ENCODE data around the gene SLC52A1. TPM values are rescaled to one million over a fixed set of nuclear protein-coding genes. Genes with fewer than 3 reads are reported as not detected.
A peak's percentile ranks its signal among the peaks of the same experiment; 100 is the strongest.
"Not testable (repeated sequence)": the region's sequence is repeated elsewhere in the genome, so short reads cannot be mapped to it uniquely, and the experiment has no call there.

SLC52A1 gene
- total RNA-seq, 1 experiment from 2014 or later: 0.16 TPM

DNA sequence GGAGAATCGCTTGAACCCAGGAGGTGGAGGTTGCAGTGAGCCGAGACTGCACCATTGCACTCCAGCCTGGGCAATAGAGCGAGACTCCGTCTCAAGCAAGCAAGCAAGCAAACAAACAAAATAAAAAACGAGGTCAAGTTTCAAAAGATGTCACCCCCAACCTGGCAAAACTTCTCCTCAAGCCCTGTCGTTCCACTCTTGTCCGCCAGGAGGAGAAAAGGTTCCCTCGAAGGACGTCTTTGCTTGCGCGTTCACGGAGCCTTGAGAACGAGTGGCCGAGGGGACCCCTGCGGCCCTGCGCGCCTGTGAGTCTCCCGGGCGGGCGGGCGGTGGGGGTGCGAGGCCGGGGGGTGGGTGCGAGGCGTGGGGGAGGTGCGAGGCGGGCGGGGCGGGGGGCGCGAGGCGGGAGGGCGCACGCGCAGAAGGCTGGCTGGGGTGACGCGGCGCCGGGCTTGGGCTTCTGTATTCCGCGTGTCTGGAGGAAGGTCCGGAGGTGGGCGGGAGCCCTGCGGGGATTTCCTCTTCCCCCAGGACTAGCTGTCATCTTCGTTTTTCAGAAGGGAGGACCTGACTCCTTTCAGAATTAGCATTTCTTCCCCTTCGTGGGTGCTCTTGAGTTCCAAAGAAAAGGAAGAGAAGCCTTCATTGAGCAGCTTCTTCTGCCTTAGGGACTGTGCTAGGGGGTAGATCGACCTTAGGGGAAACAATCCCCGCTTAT, 3.7 kb downstream of the SLC52A1 start:
- DNase-seq (ENCODE audit: low spot score): peak; percentile 66

DNA sequence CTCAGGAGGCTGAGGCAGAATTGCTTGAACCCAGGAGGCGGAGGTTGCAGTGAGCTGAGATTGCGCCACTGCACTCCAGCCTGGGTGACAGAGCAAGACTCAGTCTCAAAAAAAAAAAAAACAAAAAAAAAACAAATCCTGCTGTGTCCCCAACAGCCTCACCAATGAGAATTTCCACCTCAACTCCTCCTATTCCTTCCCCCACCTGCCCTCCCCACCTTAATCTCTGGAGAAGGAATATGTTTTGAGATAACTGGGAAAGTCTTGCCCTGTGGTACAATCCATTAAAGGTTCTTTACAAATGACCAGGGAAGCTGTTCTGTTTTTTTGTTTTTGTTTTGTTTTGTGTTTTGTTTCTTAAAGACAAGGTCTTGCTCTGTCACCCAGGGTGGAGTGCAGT, 5.1 kb downstream of the SLC52A1 start:
- DNase-seq (ENCODE audit: low spot score): not testable (repeated sequence)

DNA sequence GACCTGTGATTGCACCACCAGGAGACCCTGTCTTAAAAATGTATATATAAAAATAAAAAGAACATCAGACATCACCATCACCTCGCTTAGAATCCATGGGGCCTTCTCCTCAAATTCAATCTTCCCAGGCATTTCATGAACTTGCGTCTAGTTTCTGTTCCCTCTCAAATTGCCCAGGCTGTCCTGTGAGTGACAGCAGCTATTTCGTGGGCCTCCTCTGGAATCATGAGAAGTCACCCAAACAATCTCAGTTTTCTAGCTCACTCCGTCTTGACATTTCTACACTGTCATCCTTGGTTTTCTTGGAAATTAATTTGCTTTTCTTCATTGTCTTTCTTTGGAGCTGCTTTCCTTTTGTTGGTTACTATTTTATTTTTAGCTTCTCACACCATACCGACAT, 7.3 kb downstream of the SLC52A1 start:
- no peak for DNase-seq (ENCODE audit: low spot score)

DNA sequence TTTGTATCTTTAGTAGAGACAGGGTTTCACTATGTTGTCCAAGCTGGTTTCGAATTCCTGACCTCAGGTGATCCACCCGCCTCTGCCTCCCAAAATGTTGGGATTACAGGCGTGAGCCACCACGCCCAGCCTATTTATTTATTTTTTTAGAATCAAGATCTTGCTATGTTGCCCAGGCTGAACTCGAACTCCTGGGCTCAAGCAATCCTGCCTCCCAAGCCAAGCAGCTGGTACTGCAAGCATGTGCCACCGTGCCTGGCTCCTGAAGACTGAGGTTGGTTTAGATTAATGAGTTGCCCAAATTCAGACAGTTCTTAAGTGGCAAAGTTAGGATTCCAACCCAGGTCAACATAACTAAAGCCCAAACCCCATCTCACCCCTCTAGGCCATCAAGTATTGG, 7.9 kb downstream of the SLC52A1 start:
- no peak for DNase-seq (ENCODE audit: low spot score)

DNA sequence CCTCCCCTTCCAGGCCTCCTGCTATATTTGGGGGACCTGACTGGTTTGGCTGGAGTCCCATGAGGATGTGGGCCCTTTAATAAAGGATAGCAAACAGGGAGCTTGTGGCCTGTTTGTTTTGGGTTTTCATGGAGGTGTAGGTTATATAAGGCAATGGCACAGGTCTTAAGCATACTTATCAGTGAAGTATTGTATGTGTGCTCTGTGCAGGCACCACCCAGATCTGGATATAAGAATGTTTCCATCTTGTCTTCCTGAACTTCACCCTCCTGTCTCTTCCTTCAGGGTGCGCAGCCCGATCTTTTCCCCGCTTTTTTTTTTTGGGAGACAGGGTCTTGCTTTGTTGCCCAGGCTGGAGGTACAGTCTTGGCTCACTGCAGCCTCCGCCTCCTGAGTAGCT, 10.6 kb downstream of the SLC52A1 start:
- DNase-seq (ENCODE audit: low spot score): no peak

DNA sequence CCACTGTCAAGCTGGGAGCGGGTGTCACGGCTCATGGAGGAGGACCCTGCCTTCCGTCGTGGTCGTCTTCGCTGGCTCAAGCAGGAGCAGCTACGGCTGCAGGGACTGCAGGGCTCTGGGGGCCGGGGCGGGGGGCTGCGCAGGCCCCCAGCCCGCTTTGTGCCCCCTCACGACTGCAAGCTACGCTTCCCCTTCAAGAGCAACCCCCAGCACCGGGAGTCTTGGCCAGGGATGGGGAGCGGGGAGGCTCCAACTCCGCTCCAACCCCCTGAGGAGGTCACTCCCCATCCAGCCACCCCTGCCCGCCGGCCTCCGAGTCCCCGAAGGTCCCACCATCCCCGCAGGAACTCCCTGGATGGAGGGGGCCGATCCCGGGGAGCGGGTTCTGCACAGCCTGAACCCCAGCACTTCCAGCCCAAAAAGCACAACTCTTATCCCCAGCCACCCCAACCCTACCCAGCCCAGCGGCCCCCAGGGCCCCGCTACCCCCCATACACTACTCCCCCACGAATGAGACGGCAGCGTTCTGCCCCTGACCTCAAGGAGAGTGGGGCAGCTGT, 11.6 kb downstream of the SLC52A1 start:
- no peak for DNase-seq (ENCODE audit: low spot score)

DNA sequence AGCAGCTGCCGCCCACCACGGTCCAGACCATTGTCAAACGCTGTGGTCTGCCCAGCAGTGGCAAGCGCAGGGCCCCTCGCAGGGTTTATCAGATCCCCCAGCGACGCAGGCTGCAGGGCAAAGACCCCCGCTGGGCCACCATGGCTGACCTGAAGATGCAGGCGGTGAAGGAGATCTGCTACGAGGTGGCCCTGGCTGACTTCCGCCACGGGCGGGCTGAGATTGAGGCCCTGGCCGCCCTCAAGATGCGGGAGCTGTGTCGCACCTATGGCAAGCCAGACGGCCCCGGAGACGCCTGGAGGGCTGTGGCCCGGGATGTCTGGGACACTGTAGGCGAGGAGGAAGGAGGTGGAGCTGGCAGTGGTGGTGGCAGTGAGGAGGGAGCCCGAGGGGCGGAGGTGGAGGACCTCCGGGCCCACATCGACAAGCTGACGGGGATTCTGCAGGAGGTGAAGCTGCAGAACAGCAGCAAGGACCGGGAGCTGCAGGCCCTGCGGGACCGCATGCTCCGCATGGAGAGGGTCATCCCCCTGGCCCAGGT, 13.0 kb downstream of the SLC52A1 start:
- no peak for DNase-seq (ENCODE audit: low spot score)

DNA sequence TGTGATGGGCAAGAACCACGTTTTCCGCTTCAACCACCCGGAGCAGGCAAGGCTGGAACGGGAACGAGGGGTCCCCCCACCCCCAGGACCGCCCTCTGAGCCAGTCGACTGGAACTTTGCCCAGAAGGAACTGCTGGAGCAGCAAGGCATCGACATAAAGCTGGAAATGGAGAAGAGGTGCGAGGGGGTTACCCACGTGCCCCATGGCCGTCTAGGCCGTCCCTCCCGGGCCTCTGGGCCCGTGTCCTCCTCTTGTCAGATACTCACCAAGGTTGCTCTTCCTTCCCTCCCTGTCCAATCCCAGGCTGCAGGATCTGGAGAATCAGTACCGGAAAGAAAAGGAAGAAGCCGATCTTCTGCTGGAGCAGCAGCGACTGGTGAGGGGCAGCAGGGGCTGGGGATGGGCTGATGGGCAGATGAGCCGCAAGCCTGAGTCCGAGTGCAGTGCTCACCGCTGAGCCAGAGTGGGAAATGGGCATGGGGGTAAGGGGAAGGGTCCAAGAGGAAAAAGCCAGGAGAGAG, 14.7 kb downstream of the SLC52A1 start:
- DNase-seq (ENCODE audit: low spot score): no peak

DNA sequence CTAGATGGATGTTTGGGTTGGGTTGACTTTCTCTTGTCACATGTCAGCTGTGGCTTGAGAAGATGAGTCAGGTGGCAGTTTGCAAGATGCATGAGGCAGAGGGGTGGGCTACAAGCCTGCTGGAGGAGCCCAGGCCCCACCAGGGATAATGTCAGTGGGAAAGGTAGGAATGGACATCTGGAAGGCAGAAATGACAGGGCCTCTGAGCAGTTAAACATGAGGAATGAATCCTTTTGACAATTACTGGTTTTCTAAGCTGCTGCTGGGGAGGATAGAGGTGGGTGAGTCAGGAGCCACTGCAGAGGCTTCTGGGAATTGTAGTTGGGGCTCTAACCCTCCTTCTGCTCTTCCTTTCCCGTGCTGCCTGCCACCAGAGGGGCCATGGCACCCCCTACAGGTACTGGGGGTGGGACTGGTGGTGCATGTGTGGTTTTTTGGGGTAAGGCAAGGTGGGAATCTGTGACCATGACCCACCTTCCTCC, 15.7 kb downstream of the SLC52A1 start:
- no peak for DNase-seq (ENCODE audit: low spot score)

DNA sequence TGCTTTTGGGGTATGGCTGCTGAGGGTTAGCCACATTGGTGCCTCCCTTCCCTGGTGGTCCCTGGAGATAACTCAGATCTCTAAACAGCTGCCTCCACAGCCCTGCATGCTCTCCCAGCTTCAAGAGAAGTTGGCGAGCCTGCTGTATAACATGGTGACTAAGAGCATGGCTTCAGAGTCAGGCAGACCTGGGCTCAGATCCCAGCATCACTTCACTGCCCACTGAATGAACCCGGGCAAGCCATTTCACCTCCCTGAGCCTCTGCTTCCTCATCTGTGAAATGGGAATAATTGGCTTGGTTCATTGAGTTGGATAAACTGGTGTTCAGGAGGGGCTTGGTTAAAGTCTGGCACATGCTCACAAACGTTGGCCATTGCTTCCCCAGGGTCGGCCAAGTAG, 20.9 kb downstream of the SLC52A1 start:
- DNase-seq (ENCODE audit: low spot score): no peak

DNA sequence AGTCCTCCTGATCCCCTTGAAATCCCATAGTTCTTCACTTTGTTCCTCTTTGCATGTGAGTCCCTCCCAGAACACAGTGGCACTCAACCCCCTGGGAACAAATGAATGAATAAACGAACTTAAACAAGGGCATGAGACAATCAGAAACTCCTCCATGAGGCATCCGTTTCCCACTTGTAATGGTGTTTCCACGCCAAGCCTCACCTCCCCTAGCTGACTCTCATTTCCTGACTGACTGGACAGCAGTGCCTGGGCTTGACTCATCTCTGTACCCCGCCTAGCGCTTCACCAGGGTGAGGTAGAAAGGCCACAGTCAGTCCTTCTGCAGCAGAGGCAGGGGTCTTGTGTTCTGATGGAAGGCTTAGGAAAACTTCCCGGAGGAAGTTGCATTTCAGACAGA, 23.3 kb downstream of the SLC52A1 start:
- peak; percentile 64 for DNase-seq (ENCODE audit: low spot score)

DNA sequence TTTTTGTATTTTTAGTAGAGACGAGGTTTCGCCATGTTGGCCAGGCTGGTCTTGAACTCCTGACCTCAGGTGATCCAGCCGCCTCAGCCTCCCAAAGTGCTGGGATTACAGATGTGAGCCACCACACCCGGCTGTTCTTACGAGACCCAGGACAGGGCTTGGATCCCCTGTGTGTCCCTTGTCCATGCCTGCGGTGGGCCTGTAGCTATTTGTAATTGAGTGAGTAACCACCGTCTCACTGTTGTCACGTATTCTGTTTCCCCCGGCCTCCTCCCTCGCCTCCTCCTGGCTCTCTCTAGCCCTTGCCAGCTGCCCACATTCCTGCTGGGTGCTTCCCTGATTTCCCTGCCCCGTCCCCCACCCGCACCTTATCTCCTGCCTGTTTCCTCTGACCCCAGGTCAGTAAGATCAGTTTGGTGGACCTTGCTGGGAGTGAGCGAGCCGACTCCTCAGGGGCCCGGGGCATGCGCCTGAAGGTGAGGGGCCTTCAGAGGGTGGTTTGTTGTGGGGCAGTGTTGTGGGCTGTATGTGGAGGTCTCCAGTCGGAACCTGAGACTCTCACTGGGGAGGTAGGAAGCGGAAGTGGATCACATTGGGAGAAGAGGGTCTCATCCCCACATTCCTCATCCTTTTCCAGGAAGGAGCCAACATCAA, 31.9 kb downstream of the SLC52A1 start:
- no peak for DNase-seq (ENCODE audit: low spot score)

DNA sequence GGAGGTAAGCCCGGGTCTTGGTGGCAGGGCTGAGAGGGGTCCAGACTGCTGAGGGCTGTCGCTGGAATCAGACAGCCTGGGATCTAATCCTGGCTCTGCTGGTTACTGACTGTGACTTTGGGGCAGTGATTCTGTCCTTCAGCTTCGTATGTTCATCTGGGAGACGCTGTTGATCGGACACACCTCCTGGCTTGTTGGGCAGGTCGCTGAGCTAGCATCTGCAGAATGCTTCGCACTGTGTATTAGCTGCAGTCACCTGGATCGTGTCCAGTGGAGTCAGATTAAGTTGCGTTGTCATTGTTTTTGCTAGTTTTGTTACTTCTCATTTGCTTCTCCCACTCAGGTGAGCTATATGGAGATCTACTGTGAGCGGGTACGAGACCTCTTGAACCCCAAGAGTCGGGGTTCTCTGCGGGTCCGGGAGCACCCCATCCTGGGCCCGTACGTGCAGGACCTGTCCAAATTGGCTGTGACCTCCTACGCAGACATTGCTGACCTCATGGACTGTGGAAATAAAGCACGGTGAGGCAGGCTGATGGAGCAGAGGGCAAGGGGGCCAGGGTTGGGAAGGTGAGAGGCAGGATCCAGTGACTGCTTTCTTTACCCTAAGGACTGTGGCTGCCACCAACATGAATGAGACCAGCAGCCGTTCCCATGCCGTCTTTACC, 33.0 kb downstream of the SLC52A1 start:
- DNase-seq (ENCODE audit: low spot score): no peak

DNA sequence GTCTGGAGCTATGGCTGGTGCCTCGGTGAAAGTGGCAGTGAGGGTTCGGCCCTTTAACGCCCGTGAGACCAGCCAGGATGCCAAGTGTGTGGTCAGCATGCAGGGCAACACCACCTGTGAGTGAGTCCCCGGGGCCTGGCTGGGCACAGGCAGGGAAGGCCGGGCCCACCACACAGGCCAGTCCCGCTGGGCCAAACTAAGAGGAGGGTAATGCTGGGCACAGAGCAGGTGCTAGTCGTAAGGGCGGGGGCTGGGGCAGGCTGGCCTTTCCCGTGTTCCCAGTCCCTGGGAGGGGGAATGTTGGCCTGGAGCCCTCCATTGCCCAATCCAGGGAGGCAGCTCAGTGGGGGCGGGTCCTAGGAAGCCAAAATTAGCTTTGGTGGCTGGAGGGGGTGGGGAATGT, 35.0 kb downstream of the SLC52A1 start:
- DNase-seq (ENCODE audit: low spot score): no peak

DNA sequence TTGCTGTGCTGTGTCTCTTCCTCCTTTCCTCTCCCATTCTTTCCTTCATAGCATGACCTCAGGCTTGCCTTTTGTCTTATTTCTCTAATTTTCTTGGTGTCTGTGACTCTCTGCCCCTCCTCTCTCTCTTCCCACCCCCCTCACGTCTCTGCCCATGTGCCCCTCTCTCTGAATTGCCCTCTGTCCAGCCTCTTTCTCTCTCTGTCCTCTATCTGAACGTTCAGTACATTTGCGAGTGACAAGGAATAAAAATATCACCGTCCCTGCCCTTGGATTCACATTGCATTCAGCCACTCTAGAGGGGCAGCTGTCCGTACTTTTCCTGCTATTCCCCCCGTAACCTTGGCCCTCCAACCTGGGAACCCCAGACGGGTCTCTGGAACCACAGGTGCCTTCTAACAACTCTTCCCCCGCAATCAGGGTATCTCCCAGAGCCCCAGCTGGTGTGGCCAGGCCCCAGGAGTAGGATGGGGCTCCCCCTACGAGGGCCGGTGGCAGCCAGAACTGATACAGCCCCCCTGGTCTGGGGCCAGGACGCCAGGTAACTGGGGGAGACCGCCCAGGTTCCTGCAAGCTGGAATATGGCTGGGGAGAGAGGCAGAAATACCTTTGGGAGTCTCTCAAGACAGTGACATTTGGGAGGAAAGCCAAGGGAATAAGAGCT, 35.7 kb downstream of the SLC52A1 start:
- DNase-seq (ENCODE audit: low spot score): no peak

DNA sequence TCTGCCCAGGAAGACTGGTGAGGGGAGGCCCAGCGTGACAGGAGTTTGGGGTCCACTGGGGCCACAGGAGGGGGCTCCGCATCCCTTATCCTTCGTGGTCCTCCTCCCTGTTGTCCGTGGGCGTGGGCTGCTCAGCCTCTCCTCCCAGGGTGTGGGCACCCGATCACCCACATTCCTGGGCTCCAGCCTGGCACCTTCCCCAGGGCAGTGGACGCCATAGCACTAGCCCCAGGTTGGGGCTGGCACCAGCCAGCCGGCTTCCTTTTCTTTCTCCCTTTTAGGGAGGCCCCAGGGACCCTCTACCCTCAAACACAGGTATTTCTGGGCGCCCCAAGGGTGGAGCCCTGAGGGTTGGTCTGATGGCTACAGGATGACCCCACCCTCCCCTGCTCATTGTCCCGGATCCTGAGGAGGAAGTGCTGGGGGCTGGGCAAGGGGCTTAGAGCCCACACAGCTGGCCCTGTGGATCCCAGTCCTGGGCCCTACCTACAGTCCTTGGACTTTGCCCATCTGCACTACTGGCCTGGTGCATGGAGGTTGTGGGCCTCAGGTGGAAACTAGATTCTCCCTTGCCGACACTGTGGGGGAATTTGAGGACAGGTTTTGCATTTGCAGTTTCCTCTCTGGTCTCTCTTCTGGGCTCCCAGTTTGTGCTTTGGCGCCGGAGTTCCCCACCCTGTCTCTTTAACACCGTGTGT, 36.3 kb downstream of the SLC52A1 start:
- DNase-seq (ENCODE audit: low spot score): no peak

DNA sequence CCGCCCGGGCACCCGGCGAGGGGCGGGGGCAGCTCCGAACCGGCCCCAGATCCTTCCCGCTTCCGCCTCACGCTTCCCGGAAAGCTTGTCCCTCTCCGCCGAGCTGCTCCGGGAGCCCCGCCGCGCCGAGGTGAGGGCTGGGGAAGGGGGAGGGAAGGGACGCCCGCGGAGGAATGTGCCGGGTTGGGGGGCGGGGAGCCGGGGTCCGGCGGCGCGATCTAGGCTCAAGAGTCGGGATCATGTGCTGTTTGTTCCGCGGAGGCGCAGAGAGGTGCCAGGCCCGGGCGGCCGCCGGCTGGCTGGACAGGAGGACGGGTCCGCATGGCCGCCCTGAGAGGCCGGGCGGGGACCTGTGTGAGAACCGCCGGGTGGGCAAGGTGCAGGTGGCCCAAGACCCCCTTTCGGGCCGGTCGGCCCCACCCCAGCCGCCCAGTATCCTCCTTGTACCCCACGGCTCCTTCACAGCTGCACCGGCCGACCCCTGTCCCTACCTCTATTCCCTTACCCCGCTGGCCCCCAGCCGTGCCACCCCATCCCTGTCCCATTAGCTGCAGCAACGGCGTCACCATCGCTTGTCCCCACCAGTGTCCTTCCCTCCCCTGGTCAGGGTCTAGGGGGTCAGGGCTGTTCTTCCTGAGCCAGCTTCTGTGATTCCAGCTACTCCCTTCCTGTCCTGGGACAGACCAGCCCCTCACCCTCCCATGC, 37.0 kb downstream of the SLC52A1 start:
- DNase-seq (ENCODE audit: low spot score): no peak

DNA sequence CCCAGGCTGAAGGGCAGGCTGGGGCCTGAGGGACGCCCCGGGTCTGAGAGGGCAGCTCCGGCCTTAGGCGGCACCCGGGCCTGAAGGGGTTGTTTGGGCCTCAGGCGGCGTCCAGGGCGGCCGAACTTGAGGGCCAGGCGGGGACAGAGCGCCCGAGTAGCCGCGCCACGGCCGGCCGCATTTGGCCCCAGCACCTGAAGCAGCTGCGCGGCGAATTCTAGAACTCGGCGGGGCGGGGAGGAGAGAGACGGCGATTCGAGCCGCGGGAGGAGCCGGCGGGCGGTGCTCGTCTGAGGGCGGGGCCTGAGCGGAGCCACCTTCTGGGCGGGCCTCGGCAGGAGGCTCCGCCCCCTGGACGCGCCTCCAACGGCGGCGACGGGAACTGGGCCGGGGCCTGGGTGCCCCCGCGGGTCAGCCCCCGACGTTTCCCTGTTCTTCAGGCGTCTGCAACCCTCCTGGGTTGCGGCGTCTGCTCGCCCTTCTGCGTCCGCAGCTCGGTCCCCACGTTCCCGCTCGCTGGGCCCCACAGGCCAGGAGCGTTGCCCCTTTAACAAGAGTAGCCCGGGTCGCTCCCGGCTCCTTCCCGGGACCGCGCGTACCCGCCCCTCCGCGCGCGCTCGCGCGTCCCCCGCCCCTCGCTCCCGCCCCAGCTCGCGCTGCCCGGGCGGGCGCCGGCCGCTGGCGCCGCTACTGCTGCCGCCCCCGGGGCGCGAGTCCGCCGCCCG, 37.8 kb downstream of the SLC52A1 start, which contains the start of the genes INCA1 and KIF1C:
Gene INCA1 (minus strand): TSS at position 221 of the 725 bp plus-strand sequence. CDS start 3,085 bp downstream, outside the sequence.
Gene KIF1C (plus strand): TSS at position 649 of the 725 bp plus-strand sequence. CDS start 2,297 bp downstream, outside the sequence.
- DNase-seq (ENCODE audit: low spot score): peak; percentile 79

DNA sequence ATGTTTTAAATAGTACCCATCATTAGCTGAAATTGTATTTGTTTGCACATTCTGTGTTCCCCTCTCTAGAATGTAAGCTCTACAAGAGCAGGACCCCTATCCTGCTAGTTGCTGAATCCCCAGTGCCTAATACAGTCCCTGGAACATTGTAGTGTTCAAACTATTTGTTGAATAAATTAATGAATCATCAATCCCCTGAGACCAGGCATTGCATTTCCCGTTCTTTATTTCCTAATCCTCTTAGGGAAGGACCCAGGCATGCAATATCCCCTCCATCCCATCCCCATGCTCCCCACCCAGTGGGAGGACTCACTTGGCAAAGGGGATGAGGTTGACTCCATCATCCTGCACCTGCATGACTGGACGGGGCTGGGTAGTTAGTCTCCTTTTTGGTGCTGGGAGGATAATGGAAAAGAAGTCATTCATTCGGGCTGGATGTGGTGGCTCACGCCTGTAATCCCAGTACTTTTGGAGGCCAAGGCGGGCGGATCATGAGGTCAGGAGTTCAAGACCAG, 41.1 kb downstream of the SLC52A1 start:
- DNase-seq (ENCODE audit: low spot score): no peak
